ELF-1 (cell line): ENCODE measurements around the gene SETX.
"Not testable (repeated sequence)": the region's sequence is repeated elsewhere in the genome, so short reads cannot be mapped to it uniquely, and the experiment has no call there.

Experiments used
- DNase-seq: peaks from one replicate; pipeline ENCODE4 v3.0.0-alpha.2; 2016; ENCODE audit warnings: low read depth, low spot score

SETX gene, protein sequence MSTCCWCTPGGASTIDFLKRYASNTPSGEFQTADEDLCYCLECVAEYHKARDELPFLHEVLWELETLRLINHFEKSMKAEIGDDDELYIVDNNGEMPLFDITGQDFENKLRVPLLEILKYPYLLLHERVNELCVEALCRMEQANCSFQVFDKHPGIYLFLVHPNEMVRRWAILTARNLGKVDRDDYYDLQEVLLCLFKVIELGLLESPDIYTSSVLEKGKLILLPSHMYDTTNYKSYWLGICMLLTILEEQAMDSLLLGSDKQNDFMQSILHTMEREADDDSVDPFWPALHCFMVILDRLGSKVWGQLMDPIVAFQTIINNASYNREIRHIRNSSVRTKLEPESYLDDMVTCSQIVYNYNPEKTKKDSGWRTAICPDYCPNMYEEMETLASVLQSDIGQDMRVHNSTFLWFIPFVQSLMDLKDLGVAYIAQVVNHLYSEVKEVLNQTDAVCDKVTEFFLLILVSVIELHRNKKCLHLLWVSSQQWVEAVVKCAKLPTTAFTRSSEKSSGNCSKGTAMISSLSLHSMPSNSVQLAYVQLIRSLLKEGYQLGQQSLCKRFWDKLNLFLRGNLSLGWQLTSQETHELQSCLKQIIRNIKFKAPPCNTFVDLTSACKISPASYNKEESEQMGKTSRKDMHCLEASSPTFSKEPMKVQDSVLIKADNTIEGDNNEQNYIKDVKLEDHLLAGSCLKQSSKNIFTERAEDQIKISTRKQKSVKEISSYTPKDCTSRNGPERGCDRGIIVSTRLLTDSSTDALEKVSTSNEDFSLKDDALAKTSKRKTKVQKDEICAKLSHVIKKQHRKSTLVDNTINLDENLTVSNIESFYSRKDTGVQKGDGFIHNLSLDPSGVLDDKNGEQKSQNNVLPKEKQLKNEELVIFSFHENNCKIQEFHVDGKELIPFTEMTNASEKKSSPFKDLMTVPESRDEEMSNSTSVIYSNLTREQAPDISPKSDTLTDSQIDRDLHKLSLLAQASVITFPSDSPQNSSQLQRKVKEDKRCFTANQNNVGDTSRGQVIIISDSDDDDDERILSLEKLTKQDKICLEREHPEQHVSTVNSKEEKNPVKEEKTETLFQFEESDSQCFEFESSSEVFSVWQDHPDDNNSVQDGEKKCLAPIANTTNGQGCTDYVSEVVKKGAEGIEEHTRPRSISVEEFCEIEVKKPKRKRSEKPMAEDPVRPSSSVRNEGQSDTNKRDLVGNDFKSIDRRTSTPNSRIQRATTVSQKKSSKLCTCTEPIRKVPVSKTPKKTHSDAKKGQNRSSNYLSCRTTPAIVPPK (N-terminal part only)

DNA sequence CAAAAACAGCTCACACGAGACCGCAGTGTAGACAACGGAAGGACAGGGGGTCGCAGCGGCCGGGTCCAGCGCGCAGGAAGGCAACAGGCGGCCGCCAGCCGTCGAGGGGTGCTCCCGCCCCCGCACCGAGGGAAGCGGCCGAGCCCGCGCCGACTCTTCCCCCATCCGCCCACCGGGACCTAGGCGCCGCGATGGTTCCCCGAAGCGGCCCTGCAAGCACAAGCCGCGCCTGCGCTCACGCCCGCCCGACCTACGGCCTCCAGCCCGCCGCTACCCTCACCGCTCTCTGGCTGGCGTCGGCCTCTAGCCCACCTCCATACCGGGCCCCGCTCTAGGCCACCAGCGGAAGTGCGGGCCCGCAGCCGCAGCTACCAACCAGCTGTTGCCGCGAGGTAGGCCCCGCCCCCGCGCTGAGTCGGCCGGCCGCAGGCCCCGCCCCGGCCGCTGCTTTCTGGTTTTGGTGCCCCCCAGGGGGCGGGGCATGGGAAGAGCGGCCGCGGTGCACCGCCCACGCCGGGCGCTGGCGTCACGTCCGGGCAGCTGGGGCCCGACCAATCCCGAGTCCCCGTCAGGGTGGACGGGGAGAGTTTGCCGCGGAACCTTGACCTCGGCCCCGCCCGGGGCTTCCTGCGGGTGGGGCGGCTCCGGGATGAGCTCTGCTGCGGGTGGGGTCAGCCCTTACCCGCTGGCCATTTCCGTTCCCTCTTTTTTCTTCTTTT is at the start of gene SETX:
Gene SETX (minus strand): TSS at position 350 of the 719 bp plus-strand sequence. CDS start 5,558 bp downstream, outside the sequence.
- peak; percentile 99 for DNase-seq

DNA sequence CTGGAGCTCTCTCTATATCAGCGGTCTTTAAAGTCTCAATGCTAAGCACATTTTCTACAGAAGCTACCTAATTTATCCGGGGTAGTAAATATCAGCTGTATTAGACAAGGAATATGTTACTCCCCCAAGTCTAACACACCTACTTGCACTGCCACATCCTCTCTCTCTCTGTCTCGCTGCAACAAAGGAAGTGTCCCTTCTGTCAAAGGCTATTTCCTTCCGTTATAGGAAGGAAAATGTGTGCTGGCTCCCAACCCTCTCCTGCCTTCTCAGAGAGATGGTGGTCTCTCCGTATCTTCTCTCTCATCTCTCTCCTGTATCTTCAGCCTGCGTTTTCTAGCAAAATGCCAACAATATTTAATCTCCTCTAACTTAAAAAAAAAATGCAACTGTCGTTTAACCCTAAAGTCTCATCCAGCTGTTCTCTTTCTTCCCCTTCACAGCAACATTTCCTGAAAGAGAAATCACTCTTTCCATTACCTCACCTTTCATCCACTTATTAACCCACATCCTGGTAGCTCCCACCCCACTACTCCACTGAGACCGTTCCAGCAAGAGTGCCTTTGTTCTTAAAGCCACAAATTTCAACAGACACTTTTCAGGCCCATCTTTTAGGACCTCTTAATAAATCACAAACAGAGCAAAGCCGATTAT is 49.6 kb upstream of the SETX start:
- no peak for DNase-seq

DNA sequence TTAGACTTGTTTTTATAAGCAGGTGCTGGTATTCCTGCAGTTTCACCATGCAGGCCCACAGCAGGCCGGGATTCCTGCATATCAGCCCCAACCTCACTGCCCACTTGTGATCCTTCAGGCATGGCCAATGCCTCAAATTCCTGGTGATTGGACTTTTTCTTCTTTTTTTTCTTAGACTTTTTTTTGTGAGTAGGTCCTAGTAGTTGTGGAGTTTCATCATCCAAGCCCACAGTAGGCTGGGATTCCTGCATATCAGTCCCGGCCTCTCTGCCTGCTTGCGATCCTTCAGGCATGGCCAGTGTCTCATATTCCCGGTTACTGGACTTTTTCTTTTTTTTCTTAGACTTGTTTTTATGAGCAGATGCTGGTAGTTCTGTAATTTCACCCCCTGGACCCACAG is 47.0 kb upstream of the SETX start:
- no peak for DNase-seq

DNA sequence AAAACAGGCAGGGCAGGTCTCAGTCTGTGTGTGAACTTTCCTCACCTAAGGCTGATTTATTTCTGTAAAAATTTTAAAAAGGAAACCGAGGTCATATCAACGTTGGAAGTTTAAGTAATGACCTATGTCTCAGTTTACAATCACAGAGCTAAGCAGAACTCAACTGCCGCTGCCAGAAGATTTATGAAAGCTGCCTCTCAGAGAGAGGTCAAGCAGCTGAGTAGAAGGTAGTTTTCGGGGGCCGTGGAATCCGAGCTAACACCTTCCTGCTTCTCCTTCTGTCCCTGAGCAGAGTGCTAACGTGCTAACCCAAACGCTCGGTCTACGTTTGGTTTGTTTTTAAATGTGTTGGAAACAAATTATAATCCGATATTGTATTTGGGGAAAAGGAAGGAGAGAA is 40.8 kb upstream of the SETX start:
- DNase-seq, result no peak

DNA sequence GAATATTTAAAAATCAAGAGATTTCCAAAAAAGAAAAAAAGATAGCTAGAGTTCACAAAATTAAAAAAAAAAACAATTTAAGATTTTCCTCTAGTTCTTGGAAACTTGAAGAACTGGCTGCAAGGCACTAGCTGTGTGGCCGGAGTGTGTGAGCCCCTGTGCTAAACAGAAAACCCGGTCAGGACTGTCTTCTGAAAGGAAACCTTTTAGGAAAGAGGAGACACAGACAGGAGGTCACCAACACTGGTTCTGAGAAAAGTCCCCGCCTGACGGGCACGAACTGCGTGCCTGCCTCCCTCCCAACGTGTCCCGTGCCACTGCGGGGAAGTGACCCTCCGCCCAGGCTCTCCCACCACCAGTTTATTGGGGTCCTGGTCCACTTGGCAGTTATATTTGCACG is 36.7 kb upstream of the SETX start:
- no peak for DNase-seq

DNA sequence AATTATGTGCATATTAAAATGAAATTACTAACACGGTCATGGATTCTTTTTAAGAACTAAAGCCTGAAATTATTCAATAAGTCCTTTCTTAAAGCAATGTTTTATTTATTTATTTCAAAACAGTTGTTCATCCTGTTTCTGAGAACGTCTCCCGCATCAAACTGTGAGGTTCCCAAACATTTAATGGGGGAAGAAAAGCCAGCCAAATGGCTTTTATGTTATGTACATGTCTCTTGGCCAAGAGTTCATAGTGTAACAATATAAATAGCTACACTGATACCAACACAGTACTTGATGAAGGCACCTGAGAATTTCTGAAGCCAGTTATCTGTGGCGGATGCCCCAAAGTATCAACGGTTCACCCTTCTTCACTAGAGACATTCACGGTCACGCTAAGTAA is 36.2 kb upstream of the SETX start:
- DNase-seq, result no peak

DNA sequence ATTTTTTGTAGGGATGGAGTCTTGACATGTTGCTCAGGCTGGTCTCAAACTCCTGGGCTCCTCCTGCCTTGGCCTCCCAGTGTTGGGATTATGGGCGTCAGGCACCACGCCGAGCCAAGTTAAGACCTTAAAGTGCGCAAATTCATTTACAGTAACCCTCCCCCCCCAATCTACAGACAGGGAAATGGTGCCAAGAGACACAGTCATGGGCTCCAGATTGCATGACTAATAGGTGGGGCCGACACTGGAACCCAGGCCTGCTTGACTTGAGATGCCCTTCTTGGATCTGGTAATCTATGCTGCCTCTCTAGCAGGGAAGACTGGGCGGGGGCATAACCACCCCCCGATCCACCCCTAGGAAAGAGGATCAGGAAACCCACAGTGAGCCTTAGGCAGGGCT is 32.3 kb upstream of the SETX start:
- DNase-seq, result no peak

DNA sequence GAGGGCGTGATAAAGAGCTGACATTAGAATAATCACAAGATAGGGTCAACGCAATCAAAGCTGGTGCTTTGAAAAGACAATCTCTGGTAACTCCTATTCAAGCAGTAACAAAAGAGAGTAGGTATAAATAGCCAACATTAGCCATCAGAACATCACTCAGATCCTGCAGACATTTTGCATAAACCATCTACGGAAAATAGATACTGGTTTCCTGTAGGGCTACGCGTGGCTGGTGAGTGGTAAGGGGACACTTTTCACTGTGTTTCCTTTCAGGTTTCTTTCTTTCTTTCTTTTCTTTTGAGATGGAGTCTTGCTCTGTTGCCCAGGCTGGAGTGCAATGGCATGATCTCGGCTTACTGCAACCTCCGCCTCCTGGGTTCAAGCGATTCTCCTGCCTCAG is 29.6 kb upstream of the SETX start:
- DNase-seq, result no peak

DNA sequence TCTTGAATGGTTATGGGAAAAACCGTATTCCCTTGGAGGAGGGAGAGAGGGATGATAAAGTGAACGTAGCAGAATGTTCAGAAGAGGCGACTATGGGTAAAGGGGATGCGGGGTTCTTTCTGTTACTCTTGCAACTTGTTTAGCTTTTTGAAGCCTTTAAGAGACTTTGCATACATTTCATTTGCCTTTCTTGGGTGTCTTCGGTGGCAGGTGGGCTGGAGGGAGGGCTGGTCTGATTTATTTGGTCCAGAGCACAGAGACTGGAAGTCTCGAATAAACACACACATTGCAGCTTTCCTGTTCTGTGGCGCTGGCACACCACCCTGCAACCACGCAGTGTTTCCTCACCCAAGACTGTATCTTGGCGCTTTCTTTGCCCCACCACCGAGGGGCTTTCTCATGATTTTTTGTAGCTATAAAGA is 28.7 kb upstream of the SETX start:
- no peak for DNase-seq

DNA sequence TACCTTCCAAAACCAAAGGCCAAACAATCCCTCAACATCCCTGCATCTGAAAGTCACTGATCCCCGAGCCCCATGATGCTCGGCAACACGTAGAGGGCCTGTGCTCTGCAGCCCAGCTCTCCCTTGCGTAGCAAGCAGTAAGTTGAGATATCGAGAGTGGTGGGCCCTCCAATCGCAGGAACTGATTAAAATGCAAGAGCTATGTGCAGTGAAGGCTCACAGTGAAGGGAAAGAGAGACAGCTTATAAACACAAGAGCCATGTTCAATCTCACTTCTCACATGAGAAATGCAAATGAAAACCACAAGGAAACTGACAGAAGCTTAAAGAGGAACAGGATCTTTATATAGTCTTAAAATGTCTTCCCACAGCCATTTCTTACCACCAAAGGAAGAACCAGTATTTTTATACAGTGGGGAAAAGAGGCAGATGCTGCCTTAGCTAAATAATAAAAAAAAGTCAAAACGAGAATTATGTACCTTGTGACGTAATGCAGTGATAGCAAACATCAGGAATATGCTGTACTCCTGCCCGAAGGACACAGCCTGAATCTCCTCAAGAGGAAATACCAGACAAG is 27.3 kb upstream of the SETX start:
- no peak for DNase-seq

DNA sequence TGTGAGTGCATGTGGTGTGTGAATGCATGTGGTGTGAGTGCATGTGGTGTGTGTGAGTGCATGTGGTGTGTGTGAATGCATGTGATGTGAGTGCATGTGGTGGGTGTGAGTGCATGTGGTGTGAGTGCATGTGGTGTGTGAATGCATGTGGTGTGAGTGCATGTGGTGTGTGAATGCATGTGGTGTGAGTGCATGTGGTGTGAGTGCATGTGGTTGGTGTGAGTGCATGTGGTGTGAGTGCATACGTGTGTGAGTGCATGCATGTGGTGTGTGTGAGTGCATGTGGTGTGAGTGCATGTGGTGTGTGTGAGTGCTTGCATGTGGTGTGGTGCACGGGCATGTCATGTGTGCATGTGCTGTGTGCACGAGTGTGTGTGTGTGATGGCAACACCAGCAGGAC is 23.6 kb upstream of the SETX start:
- not testable (repeated sequence) for DNase-seq

DNA sequence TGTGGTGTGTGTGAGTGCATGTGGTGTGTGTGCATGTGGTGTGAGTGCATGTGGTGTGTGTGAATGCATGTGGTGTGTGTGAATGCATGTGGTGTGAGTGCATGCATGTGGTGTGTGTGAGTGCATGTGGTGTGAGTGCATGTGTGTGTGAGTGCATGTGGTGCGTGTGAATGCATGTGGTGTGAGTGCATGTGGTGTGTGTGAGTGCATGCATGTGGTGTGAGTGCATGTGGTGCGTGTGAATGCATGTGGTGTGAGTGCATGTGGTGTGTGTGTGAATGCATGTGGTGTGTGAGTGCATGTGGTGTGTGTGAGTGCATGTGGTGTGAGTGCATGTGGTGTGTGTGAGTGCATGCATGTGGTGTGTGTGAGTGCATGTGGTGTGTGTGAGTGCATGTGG is 23.0 kb upstream of the SETX start:
- not testable (repeated sequence) for DNase-seq

DNA sequence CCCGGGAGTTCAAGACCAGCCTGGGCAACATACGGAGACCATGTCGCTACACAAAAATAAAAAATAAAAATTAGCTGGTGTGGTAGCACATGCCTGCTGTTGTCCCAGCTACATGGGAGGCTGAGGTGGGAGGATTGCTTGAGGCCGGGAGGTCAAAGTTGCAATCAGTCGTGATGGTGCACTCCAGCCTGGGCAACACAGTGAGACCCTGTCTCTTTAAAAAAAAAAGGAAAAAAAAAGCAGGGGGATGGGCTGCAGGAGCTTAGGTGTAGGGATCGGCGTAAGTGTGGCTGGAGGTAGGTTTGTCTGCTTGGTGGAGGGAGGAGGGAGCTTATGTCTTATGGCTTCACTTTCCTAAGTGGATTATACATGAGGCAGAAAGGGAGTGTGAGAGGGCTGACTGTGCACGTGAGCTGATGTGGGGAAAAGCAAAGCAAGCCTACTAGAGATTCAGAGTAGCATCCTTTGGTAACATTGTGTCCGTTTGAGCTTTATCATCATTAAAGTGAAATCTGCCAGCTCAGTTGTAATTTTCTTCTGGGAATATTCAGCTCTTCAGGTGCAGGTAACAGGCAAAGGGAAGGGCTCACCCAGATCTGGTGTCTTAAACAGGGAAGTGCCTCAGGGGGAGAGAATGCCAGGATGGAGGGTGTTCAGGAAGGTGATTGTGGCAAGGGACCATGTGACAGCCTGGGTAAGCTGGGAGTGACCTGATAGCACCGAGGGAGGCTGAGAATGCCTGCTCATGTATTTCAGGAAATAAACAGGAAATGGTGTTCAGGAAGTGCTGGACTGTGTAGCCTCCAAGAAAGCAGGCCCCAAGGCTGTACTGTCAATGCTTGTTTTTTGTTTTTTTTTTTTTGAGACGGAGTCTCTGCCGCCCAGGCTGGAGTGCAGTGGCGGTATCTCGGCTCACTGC is 17.6 kb upstream of the SETX start:
- DNase-seq, result peak; percentile 32

DNA sequence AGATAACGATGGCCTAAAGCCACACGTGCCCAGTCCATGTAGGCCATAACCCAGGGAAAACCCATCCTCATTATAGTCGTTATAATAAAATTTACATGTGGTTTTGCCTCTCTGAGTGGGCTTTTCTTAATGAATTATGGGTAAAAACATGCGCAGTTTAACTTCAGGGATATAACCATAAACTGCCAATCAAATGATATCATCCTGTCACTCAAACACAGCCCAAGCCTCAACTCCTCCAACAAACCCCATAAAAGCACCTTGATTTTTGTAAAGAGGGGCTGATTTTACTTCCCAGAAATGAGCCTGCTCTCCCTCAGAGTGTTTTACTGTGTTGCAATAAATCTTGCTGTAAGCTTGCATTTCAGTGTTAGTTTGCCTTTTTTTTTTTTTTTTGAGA is 15.8 kb upstream of the SETX start:
- no peak for DNase-seq

DNA sequence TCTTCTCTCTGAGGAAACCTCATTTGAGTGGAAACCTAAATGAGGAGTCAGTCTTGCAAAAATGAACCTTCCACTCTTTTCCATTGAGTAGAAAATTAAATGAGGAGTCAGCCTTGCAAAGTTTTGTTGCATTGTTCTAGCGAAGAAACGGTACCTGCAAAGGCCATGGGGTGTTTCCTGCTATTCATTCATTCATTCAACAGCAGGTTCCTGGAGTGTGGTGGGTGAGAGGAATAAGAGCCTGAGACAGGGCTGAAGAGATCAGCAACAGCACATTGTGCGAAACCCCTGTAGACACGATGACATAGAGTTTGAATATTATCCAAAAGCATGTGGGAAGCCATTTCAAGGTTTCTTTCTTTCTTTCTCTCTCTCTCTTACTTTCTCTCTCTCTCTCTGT is 14.6 kb upstream of the SETX start:
- no peak for DNase-seq

DNA sequence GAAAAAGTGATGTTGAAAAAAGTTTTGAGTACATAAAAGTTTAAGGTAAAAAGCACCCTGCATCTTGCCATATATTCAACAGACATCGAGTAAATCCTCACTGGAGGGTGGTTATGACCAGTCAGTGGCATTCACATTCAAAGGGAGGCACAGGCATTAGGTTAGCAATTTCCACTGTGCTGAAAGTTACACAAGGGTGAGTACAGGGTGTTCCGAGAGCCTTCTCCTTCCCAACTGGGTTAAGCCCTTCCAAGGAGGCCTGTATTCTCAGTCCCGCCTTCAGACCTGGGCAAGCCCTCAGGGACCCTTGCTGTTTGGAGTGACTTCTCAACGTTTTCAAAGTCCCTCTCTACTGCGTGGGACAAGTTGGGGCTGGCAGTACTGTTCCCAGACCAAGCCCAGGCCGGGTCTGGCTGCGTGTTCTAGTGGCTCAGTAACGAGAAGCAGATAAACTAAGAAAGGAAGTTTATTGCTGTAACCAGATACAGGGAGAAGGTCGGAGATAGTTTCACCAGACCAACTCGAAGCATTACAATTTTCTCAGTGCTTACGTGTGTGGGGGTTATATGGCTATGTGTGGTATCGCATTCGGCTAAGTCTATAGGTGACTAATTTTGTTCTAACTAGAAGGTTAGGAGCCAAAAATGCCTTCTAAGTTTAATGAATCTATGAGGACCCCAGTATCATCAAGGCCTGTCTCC is 13.0 kb upstream of the SETX start:
- peak; percentile 10 for DNase-seq

DNA sequence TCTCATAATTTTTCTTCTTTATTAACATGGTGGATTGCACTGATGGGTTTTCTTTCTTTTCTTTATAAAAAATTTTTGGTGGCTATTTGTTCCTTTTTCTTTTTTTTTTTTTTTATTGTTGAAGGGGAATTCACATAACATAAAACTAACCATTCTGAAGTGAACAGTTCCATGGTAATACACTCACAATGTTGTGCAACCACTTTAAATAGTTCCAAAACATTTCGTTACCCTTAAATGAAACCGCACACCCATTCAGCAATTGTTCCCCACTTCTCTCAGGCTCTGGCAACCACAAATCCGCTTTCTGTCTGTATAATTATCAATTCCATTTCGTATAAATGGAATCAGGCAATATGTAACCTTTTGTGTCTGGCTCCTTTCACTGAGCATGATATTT is 11.7 kb upstream of the SETX start:
- DNase-seq, result no peak

DNA sequence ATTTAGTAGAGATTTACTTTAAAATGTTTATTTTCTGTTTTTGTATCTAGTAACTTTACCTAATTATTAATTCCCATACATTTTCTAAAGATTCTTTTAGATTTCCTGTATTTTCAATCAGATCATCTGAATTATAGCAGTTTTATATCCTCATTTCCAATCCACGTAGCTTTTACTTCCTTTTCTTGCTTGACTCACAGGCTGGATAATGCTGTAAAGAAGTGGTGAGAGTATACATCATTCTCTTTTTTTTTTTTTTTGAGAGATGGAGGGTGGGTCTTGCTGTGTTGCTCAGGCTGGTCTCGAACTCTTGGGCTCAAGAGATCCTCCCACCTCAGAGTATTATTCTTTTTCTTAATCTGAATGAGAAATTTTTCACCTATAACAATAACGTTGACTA is 11.2 kb upstream of the SETX start:
- DNase-seq, result no peak

DNA sequence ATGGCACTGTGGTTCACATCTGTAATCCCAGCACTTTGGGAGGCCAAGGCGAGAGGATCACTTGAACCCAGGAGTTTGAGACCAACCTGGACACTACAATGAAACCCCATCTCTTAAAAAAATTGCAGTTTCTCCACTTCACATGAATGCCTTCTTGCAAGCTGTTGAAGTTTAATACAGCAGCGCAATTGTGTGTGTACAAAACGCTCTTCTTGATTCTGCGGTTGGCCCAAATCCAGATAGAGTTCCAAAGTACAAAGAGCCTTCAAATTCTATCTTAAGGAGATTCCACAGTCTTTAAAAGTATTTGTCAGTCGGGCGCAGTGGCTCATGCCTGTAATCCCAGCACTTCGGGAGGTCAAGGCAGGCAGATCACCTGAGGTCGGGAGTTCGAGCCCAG is 9.3 kb upstream of the SETX start:
- no peak for DNase-seq
